GM20000 (cell line): Measurements from ENCODE around the gene PHF24.

Experiments
- DNase-seq: peaks from one replicate; pipeline ENCODE4 v3.0.0; 2012; ENCODE audit warnings: low spot score
- TF ChIP-seq, protein P1 (sequence below): IDR thresholded peaks from 2 replicates; pipeline ENCODE4 v1.5.1; 2012; ENCODE audit warnings: mild to moderate bottlenecking, control low read depth; ENCODE audit errors: extremely low read depth, missing control alignments

Gene PHF24

GRCh38 chr9:34994900-34995669 is 37.0 kb downstream of the PHF24 start:
- TF ChIP-seq, protein P1, sequence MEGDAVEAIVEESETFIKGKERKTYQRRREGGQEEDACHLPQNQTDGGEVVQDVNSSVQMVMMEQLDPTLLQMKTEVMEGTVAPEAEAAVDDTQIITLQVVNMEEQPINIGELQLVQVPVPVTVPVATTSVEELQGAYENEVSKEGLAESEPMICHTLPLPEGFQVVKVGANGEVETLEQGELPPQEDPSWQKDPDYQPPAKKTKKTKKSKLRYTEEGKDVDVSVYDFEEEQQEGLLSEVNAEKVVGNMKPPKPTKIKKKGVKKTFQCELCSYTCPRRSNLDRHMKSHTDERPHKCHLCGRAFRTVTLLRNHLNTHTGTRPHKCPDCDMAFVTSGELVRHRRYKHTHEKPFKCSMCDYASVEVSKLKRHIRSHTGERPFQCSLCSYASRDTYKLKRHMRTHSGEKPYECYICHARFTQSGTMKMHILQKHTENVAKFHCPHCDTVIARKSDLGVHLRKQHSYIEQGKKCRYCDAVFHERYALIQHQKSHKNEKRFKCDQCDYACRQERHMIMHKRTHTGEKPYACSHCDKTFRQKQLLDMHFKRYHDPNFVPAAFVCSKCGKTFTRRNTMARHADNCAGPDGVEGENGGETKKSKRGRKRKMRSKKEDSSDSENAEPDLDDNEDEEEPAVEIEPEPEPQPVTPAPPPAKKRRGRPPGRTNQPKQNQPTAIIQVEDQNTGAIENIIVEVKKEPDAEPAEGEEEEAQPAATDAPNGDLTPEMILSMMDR = no peak
- no peak for DNase-seq

DNA sequence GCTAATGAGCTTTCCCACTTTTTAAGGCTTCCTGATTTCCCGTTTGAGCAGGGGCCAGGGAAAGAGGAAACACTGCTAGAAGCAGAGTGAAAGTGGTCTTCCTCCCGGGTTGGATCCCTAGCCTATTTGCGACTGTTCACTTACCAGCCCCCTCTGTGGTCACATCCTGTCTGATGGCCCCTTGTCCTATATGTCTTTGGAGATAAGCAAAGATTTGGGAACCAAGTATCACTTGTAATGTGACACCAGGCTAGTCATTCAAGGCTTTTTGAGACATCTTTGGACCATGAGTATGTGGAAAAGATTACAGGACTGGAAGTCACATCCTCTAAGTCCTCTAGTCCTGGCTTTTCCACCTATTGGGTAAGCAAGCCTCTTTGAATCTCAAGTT is 37.6 kb downstream of the PHF24 start:
- no peak for DNase-seq
- TF ChIP-seq, protein P1 = no peak

DNA sequence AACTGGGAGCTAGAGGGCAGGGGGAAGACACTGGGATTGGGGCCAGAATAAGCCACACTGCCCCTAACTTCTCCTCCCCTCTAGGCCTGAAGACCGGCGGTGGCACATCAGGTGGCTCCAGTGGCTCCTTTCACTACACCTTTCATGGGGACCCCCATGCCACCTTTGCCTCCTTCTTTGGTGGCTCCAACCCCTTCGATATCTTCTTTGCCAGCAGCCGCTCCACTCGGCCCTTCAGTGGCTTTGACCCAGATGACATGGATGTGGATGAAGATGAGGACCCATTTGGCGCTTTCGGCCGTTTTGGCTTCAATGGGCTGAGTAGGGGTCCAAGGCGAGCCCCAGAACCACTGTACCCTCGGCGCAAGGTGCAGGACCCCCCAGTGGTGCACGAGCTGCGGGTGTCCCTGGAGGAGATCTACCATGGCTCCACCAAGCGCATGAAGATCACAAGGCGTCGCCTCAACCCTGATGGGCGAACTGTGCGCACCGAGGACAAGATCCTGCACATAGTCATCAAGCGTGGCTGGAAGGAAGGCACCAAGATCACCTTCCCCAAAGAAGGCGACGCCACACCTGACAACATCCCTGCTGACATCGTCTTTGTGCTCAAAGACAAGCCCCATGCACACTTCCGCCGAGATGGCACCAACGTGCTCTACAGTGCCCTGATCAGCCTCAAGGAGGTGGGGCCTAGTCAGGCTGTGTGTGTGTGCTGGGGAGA is 38.3 kb downstream of the PHF24 start:
- TF ChIP-seq, protein P1 = no peak
- DNase-seq = no peak

DNA sequence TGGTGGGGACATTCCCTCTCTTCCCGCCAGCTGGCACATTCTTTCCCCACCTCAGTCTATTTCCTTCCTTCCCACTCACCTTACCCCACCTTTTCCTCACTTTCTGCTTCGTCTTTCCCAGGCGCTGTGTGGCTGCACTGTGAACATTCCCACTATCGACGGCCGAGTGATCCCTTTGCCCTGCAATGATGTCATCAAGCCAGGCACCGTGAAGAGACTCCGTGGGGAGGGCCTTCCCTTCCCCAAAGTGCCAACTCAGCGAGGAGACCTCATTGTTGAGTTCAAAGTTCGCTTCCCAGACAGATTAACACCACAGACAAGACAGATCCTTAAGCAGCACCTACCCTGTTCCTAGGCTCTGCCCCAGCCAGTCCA is 38.8 kb downstream of the PHF24 start:
- TF ChIP-seq, protein P1 = no peak
- DNase-seq = no peak

DNA sequence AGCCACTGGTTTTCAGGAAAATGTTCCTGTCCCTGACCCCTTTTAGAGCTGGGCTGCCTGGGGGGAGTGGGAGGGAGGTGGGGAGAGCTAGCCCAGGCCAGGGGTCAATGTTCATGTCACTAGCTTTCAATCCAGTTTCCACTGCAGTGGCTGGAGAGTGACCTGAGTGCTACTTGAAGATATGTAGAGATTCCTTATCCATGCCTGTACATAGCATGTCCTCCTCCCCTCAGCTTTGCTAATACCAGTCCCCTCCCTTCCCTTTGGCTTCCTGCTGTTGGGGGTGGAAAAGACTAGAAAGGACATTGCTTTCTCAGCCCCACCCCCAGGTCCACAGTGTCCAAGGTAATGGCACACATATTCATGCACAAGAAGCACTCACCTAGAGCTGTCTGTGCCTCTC is 39.3 kb downstream of the PHF24 start:
- no peak for DNase-seq
- TF ChIP-seq, protein P1 = no peak

DNA sequence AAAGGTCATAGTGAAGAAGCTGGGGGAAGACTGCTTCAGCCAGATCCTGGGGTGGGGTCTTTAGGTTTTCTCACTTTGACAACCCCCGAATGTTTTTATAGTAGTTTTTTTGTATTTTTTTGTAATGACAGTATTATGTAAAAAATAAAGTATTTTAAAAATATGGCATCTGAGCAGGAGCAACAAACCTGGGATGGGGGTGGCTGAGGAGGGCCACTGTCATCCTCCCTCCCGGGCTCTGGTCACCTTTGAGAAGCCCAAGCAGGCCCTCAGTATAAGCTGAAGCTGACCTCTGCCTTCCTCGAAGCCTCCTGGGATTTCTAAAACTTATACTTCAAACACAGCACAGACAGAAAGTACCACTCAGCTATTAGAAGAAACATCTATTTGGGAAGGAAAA is 40.2 kb downstream of the PHF24 start:
- TF ChIP-seq, protein P1 = no peak

DNA sequence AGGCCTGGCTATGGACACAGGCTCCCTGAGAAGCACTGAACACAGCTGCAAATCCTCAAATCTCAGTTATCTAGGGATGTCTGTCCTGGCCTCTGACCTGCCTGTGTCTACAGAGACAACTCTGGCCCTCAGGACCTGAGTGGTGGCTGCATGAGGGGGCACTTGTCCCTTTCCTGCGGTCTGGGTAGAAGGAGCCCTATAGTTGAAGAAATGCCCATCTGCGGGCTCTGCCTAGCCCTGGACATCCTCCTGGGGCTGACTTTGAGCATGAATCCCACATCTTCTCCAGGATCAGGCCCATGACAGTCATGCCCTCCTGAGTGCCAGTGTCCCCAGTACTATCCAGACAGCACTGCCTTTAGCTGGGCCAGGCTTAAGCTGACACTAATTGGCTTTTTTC is 41.5 kb downstream of the PHF24 start:
- peak; percentile 0 for DNase-seq
- TF ChIP-seq, protein P1 = no peak

More for the DNA sequence above, 40.2 kb downstream of the PHF24 start:
- DNase-seq = peak; percentile 1
